Neural progenitor cell (in vitro differentiated cells): Measurements from ENCODE around the gene TLL2.

Source experiments
- EZH2phosphoT487 ChIP-seq: fragments of 200-600 bp; sonication (generic); IDR thresholded peaks from 2 replicates; pipeline ENCODE4 v1.6.1; 2017; ENCODE audit warnings: antibody characterized with exemption
- TF ChIP-seq, protein P1 (sequence below): fragments of 200-600 bp; sonication (generic); IDR thresholded peaks from 2 replicates; pipeline ENCODE4 v1.5.1; 2017; ENCODE audit warnings: antibody characterized with exemption, mild to moderate bottlenecking

DNA sequence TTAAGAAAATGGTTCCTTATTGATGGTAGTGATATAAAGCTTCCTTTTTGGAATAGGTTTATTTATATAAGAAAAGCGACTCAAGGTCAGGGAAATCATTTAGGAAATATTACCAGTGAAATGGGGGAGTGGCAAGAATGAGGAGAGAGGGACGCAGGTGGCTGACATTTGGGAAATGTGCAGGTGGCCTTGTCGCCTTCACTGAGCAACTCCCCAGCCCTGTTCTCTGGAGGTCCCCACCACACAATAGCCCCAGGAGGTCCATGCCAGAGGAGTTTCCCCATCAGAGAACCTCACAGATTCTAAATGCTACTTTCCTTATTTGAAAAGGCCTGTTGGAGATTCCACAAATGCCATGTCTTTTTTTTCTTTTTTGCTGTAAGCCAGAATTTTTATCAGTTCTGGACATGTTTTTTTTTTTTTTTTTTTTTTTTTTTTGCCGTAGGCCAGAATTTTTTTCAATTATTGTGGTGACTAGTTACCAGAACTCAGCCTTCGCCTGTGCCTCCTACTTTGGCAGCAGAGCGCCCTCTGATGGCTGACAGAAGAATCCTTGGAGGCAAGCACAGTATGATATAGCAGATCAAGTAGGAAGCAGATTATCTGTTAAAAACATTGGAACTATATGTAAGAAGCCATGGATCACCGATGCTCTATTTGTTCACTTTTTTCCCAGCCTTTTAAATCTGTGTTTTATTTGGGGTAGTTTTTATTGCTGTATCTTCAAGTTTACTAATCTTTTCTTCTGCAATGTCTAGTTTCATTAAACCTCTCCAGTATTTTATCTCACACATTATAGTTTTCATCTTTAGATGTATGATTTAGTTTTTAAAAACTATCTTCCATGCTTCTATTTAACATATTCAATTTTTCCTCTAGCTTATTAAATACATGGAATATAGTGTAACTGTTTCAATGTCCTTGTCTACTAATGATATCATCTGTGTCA, 173.5 kb downstream of the TLL2 start:
- TF ChIP-seq EZH2phosphoT487: no peak
- TF ChIP-seq, protein P1, sequence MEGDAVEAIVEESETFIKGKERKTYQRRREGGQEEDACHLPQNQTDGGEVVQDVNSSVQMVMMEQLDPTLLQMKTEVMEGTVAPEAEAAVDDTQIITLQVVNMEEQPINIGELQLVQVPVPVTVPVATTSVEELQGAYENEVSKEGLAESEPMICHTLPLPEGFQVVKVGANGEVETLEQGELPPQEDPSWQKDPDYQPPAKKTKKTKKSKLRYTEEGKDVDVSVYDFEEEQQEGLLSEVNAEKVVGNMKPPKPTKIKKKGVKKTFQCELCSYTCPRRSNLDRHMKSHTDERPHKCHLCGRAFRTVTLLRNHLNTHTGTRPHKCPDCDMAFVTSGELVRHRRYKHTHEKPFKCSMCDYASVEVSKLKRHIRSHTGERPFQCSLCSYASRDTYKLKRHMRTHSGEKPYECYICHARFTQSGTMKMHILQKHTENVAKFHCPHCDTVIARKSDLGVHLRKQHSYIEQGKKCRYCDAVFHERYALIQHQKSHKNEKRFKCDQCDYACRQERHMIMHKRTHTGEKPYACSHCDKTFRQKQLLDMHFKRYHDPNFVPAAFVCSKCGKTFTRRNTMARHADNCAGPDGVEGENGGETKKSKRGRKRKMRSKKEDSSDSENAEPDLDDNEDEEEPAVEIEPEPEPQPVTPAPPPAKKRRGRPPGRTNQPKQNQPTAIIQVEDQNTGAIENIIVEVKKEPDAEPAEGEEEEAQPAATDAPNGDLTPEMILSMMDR: peak; percentile 84
